Mucosa of descending colon (tissue), 3 donors: ENCODE results near the gene AATK. TPM values are rescaled to one million over a fixed set of nuclear protein-coding genes. Genes with fewer than 3 reads are reported as not detected.

Source experiments
- ATAC-seq: fragments of 200-7000 bp; cut with Tn5 transposase; one replicate; pipeline ENCODE4 v1.9.1; 2020; ENCODE audit warnings: mild to moderate bottlenecking, moderate library complexity
- DNase-seq, 3 donors: peaks; one replicate each; pipeline ENCODE4 v3.0.0-alpha.2; 2020
- H3K36me3 ChIP-seq: fragments of 200-600 bp; one replicate; pipeline ENCODE4 v1.8.0; 2021; ENCODE audit warnings: low read depth, mild to moderate bottlenecking
- H3K4me1 ChIP-seq: fragments of 200-600 bp; one replicate; pipeline ENCODE4 v1.8.0; 2021; ENCODE audit warnings: low read depth, mild to moderate bottlenecking
- H3K4me3 ChIP-seq: fragments of 200-600 bp; one replicate; pipeline ENCODE4 v1.8.0; 2021; ENCODE audit warnings: mild to moderate bottlenecking
- H3K9me3 ChIP-seq: fragments of 200-600 bp; one replicate; pipeline ENCODE4 v1.8.0; 2021; ENCODE audit warnings: mild to moderate bottlenecking
- CTCF ChIP-seq: fragments of 200-600 bp; IDR thresholded peaks from one replicate; pipeline ENCODE4 v1.8.0; 2022; ENCODE audit warnings: antibody characterized with exemption, mild to moderate bottlenecking
- intact Hi-C, 2 donors: fragments of 100-400 bp; cut with DNase I in 1 of 2; cut with micrococcal nuclease in 1 of 2; formaldehyde crosslinking; loops; one replicate each; pipeline versions ENCODE4 v1.11.0 to v1.11.1; 2022; cut with DNase I, micrococcal nuclease
- total RNA-seq, 3 donors: library from RNA; stranded (reverse); fragmentation: NEBNext Ultra II Directional in 2 of 3; extraction: Animal tissue kit (Norgen Biotek cat#: 25700) in 2 of 3; gene quantifications; one replicate each; pipeline versions ENCODE4 v1.2.1 to v1.2.4, GENCODE V29; 2021 to 2023
- donor health status: DM: no; HTN: no; CAD: no; lungs with moderate emphysema.
- donor health status: DM: no; HTN: no; CAD: no.
- donor health status: DM: no; HTN: yes; CAD: no.

AATK gene
- total RNA-seq, 3 donors from 2014 or later, result 9.9 to 23.8 (median 15.6) TPM

GRCh38 chr17:81199482-81199830 lies 33.4 kb upstream of the AATK start:
- Histone ChIP-seq H3K9me3 (no peaks in the 10 kb centered on the region), H3K36me3 (no peaks in the 10 kb centered on the region), H3K4me3 (no peak overlapping the region), H3K4me1 (no peaks in the 10 kb centered on the region)
- no peak for ATAC-seq
- no peak for DNase-seq
- TF ChIP-seq CTCF, result no peak
- intact Hi-C loops, result no loop called here

- Histone ChIP-seq H3K4me3 (no peak overlapping the region), H3K36me3 (no peaks in the 10 kb centered on the region), H3K9me3 (no peaks in the 10 kb centered on the region), H3K4me1 (no peaks in the 10 kb centered on the region)
- no peak for DNase-seq
- no peak for TF ChIP-seq CTCF
- intact Hi-C loops, result no loop called here
- ATAC-seq, result no peak
Observed at GRCh38 chr17:81198826-81199481, 32.9 kb upstream of the AATK start.

- H3K4me1 ChIP-seq, result no peaks in the 10 kb centered on the region
- no peaks in the 10 kb centered on the region for H3K36me3 ChIP-seq
- ATAC-seq (no peak), DNase-seq (no peak)
- no peak for TF ChIP-seq CTCF
- no peak overlapping the region for H3K4me3 ChIP-seq
- no peaks in the 10 kb centered on the region for H3K9me3 ChIP-seq
- intact Hi-C loops, result no loop called here
Observed at GRCh38 chr17:81197831-81198490, 31.9 kb upstream of the AATK start.

GRCh38 chr17:81197409-81197795 lies 31.4 kb upstream of the AATK start:
- intact Hi-C loops, result no loop called here
- H3K36me3 ChIP-seq, result no peaks in the 10 kb centered on the region
- no peak for ATAC-seq

GRCh38 chr17:81196505-81197408 lies 30.7 kb upstream of the AATK start:
- no peaks in the 10 kb centered on the region for H3K4me1 ChIP-seq
- H3K9me3 ChIP-seq, result no peaks in the 10 kb centered on the region
- TF ChIP-seq CTCF, result no peak
- no peaks in the 10 kb centered on the region for H3K36me3 ChIP-seq
- intact Hi-C loops, result no loop called here
- no peak overlapping the region for H3K4me3 ChIP-seq
- ATAC-seq (no peak), DNase-seq (no peak)

More at GRCh38 chr17:81197409-81197795, 31.4 kb upstream of the AATK start:
- TF ChIP-seq CTCF, result no peak
- no peak for DNase-seq
- Histone ChIP-seq H3K9me3 (no peaks in the 10 kb centered on the region), H3K4me1 (no peaks in the 10 kb centered on the region), H3K4me3 (no peak overlapping the region)
